SK-N-MC (cell line): Measurements from ENCODE around the gene SLC10A1.

Experiments
- DNase-seq: peaks from one replicate; pipeline ENCODE4 v3.0.0-alpha.2; 2011; ENCODE audit warnings: low read depth, low spot score
- H3K27ac ChIP-seq: fragments of 200-600 bp; sonication (generic); 2 replicates; pipeline ENCODE4 v1.5.1; 2016; ENCODE audit warnings: mixed run types
- H3K36me3 ChIP-seq: fragments of 200-600 bp; sonication (generic); 2 replicates; pipeline ENCODE4 v1.6.1; 2017; ENCODE audit warnings: antibody characterized with exemption, low read length, mixed read lengths; ENCODE audit not compliant: insufficient read depth
- H3K4me3 ChIP-seq: fragments of 200-600 bp; sonication (generic); 2 replicates; pipeline ENCODE4 v1.5.1; 2016
- H3K9ac ChIP-seq: fragments of 200-600 bp; sonication (generic); 2 replicates; pipeline ENCODE4 v1.8.0; 2017; ENCODE audit warnings: mixed run types, mixed read lengths; ENCODE audit not compliant: insufficient read length
- H3K9me3 ChIP-seq: fragments of 200-600 bp; sonication (generic); 2 replicates; pipeline ENCODE4 v1.6.1; 2017; ENCODE audit warnings: low read depth, mild to moderate bottlenecking, antibody characterized with exemption, low read length, moderate library complexity, mixed read lengths
- EZH2 ChIP-seq: fragments of 200-600 bp; sonication (generic); IDR thresholded peaks from one replicate; pipeline ENCODE4 v1.6.1; 2017; ENCODE audit warnings: antibody characterized with exemption
- FOXP2 ChIP-seq: optimal IDR thresholded peaks from 2 replicates; pipeline ENCODE3; 2011; ENCODE audit warnings: mild to moderate bottlenecking, moderate library complexity; ENCODE audit not compliant: insufficient read depth; ENCODE audit errors: extremely low read length, control extremely low read depth
- POLR2AphosphoS5 ChIP-seq: IDR thresholded peaks from 2 replicates; pipeline ENCODE4 v1.6.1; 2012; ENCODE audit warnings: mild to moderate bottlenecking, low read depth, low read length, borderline replicate concordance

Gene SLC10A1

GRCh38 chr14:69828879-69829278, 31.8 kb upstream of the SLC10A1 start:
- Histone ChIP-seq H3K36me3 (no peaks in the 10 kb centered on the region), H3K9ac (no peak overlapping the region), H3K9me3 (no peaks in the 10 kb centered on the region), H3K27ac (no peak overlapping the region), H3K4me3 (no peak overlapping the region)
- TF ChIP-seq FOXP2 = no peak
- no peak for TF ChIP-seq EZH2
- no peak for TF ChIP-seq POLR2AphosphoS5
- DNase-seq = no peak

GRCh38 chr14:69828354-69828753, 31.3 kb upstream of the SLC10A1 start:
- Histone ChIP-seq H3K36me3 (no peaks in the 10 kb centered on the region), H3K9me3 (no peaks in the 10 kb centered on the region), H3K27ac (no peak overlapping the region), H3K4me3 (no peak overlapping the region), H3K9ac (no peak overlapping the region)
- DNase-seq = no peak
- no peak for TF ChIP-seq POLR2AphosphoS5
- no peak for TF ChIP-seq EZH2
- no peak for TF ChIP-seq FOXP2

- no peak overlapping the region for H3K4me3 ChIP-seq
- H3K9ac ChIP-seq = no peak overlapping the region
- DNase-seq = no peak
- TF ChIP-seq FOXP2 (no peak), POLR2AphosphoS5 (no peak), EZH2 (no peak)
- no peaks in the 10 kb centered on the region for H3K36me3 ChIP-seq
- no peaks in the 10 kb centered on the region for H3K9me3 ChIP-seq
- H3K27ac ChIP-seq = no peak overlapping the region
Measured at GRCh38 chr14:69827560-69827959, 30.5 kb upstream of the SLC10A1 start.

GRCh38 chr14:69822456-69822855, 25.4 kb upstream of the SLC10A1 start:
- Histone ChIP-seq H3K9me3 (no peaks in the 10 kb centered on the region), H3K9ac (no peak overlapping the region), H3K4me3 (no peak overlapping the region), H3K36me3 (no peaks in the 10 kb centered on the region), H3K27ac (no peak overlapping the region)
- DNase-seq = no peak
- TF ChIP-seq EZH2 = no peak
- TF ChIP-seq FOXP2 = no peak
- no peak for TF ChIP-seq POLR2AphosphoS5

- no peak for TF ChIP-seq FOXP2
- TF ChIP-seq POLR2AphosphoS5 = no peak
- TF ChIP-seq EZH2 = no peak
- no peak overlapping the region for H3K27ac ChIP-seq
- H3K9me3 ChIP-seq = no peaks in the 10 kb centered on the region
- no peak overlapping the region for H3K4me3 ChIP-seq
- H3K9ac ChIP-seq = no peak overlapping the region
- H3K36me3 ChIP-seq = no peaks in the 10 kb centered on the region
- DNase-seq = no peak
Measured at GRCh38 chr14:69820991-69821390, 23.9 kb upstream of the SLC10A1 start.

- no peak overlapping the region for H3K27ac ChIP-seq
- H3K9me3 ChIP-seq = no peaks in the 10 kb centered on the region
- H3K36me3 ChIP-seq = no peaks in the 10 kb centered on the region
- no peak for DNase-seq
- no peak for TF ChIP-seq FOXP2
- no peak for TF ChIP-seq EZH2
- no peak for TF ChIP-seq POLR2AphosphoS5
- no peak overlapping the region for H3K4me3 ChIP-seq
- no peak overlapping the region for H3K9ac ChIP-seq
Measured at GRCh38 chr14:69819607-69820006, 22.6 kb upstream of the SLC10A1 start.

- DNase-seq = peak; percentile 42
- no peak overlapping the region for H3K27ac ChIP-seq
- H3K9me3 ChIP-seq = no peaks in the 10 kb centered on the region
- no peaks in the 10 kb centered on the region for H3K36me3 ChIP-seq
- no peak overlapping the region for H3K9ac ChIP-seq
- no peak overlapping the region for H3K4me3 ChIP-seq
- TF ChIP-seq POLR2AphosphoS5 (no peak), EZH2 (no peak), FOXP2 (no peak)
Measured at GRCh38 chr14:69818758-69819191, 21.7 kb upstream of the SLC10A1 start.

- H3K9ac ChIP-seq = no peak overlapping the region
- no peak for DNase-seq
- no peaks in the 10 kb centered on the region for H3K36me3 ChIP-seq
- no peaks in the 10 kb centered on the region for H3K9me3 ChIP-seq
- H3K27ac ChIP-seq = no peak overlapping the region
- no peak overlapping the region for H3K4me3 ChIP-seq
- no peak for TF ChIP-seq POLR2AphosphoS5
- no peak for TF ChIP-seq EZH2
- TF ChIP-seq FOXP2 = no peak
Measured at GRCh38 chr14:69816216-69816615, 19.2 kb upstream of the SLC10A1 start.

- no peak for TF ChIP-seq EZH2
- TF ChIP-seq FOXP2 = no peak
- no peak for TF ChIP-seq POLR2AphosphoS5
- no peak for DNase-seq
- no peak overlapping the region for H3K4me3 ChIP-seq
Measured at GRCh38 chr14:69815556-69815955, 18.5 kb upstream of the SLC10A1 start.

More at GRCh38 chr14:69815556-69815955, 18.5 kb upstream of the SLC10A1 start:
- Histone ChIP-seq H3K27ac (no peak overlapping the region), H3K9ac (no peak overlapping the region), H3K36me3 (no peaks in the 10 kb centered on the region), H3K9me3 (no peaks in the 10 kb centered on the region)
